IPS DF 6.9 (cell line): ENCODE results near the gene IQCN.

Experiments
- DNase-seq: peaks from one replicate; pipeline ENCODE4 v3.0.0-alpha.2; 2013; ENCODE audit warnings: low read depth, low spot score
- H3K27ac ChIP-seq: one replicate; pipeline ENCODE4 v1.5.1; 2013; ENCODE audit warnings: low read length, control low read depth
- H3K27me3 ChIP-seq: 2 replicates; pipeline ENCODE4 v1.6.1; 2013; ENCODE audit warnings: mild to moderate bottlenecking, low read length; ENCODE audit not compliant: control insufficient read depth, insufficient read depth
- H3K36me3 ChIP-seq: 2 replicates; pipeline ENCODE4 v1.6.1; 2013; ENCODE audit warnings: low read length; ENCODE audit not compliant: control insufficient read depth, insufficient read depth
- H3K4me1 ChIP-seq: 2 replicates; pipeline ENCODE4 v1.6.1; 2013; ENCODE audit warnings: low read length; ENCODE audit not compliant: control insufficient read depth, insufficient read depth
- H3K4me3 ChIP-seq: 2 replicates; pipeline ENCODE4 v1.5.1; 2013; ENCODE audit warnings: mild to moderate bottlenecking, low read length
- H3K9me3 ChIP-seq: 2 replicates; pipeline ENCODE4 v1.6.1; 2013; ENCODE audit warnings: low read length, inconsistent platforms; ENCODE audit not compliant: control insufficient read depth, insufficient read depth
- WGBS: extraction: QIAGEN DNeasy Blood & Tissue Kit; methylation state at CpG from one replicate; pipeline ENCODE4 v1.1.7; 2013; ENCODE audit warnings: mixed read lengths, missing lambda C conversion rate; ENCODE audit not compliant: insufficient read length, insufficient coverage; 5-methylcytosine and 5-hydroxymethylcytosine counted together

The IQCN gene

GRCh38 chr19:18208098-18208951 lies 65.9 kb downstream of the IQCN start:
- Histone ChIP-seq H3K4me3 (no peak overlapping the region), H3K4me1 (peaks cover 4% of the 10 kb centered on the region), H3K27ac (no peak overlapping the region), H3K36me3 (no peaks in the 10 kb centered on the region), H3K27me3 (no peaks in the 10 kb centered on the region), H3K9me3 (no peaks in the 10 kb centered on the region)
- WGBS: no CpG with 5 or more reads among the region's 32 CpGs
- DNase-seq: no peak
